Stimulated activated CD4-positive, alpha-beta T cell treated with anti-CD3 and anti-CD28 coated beads, Interleukin-1b, Interleukin-23, amount 100 ng/mL, for 4 hours (primary cell): ENCODE data around the gene EEIG1.
"Not testable (repeated sequence)": the region's sequence is repeated elsewhere in the genome, so short reads cannot be mapped to it uniquely, and the experiment has no call there.

Source experiments
- DNase-seq, 2 donors: peaks; one replicate each; pipeline ENCODE4 v3.0.0-alpha.2; 2020; ENCODE audit warnings: low read depth in 2 of 2

Gene EEIG1

GRCh38 chr9:127980706-127981558, at the start of gene EEIG1:
Gene EEIG1 (minus strand): TSS chr9:127980989. CDS start chr9:127980137, 852 bp downstream.
- peak; percentile 97 to 98 for DNase-seq

- DNase-seq = no peak
Measured at GRCh38 chr9:128027705-128028104, 46.9 kb upstream of the EEIG1 start.

GRCh38 chr9:128026773-128027541, 46.2 kb upstream of the EEIG1 start:
- DNase-seq = no peak

- peak in 1 of 2 donors; percentile 59 for DNase-seq
Measured at GRCh38 chr9:128026255-128026772, 45.5 kb upstream of the EEIG1 start.

GRCh38 chr9:128025736-128026135, 44.9 kb upstream of the EEIG1 start:
- DNase-seq = no peak

GRCh38 chr9:128024761-128025308, 44.0 kb upstream of the EEIG1 start:
- DNase-seq = no peak

- not testable (repeated sequence) for DNase-seq
Measured at GRCh38 chr9:128023671-128024070, 42.9 kb upstream of the EEIG1 start.

GRCh38 chr9:128022886-128023285, 42.1 kb upstream of the EEIG1 start:
- no peak for DNase-seq

- no peak for DNase-seq
Measured at GRCh38 chr9:128021098-128021497, 40.3 kb upstream of the EEIG1 start.

- DNase-seq = no peak
Measured at GRCh38 chr9:128020692-128021091, 39.9 kb upstream of the EEIG1 start.

GRCh38 chr9:128015696-128016095, 34.9 kb upstream of the EEIG1 start:
- DNase-seq = no peak

- DNase-seq = no peak
Measured at GRCh38 chr9:128011071-128011817, 30.5 kb upstream of the EEIG1 start.

GRCh38 chr9:128009639-128010038, 28.9 kb upstream of the EEIG1 start:
- DNase-seq = no peak

GRCh38 chr9:128008171-128008570, 27.4 kb upstream of the EEIG1 start:
- DNase-seq = no peak

- peak; percentile 83 to 84 for DNase-seq
Measured at GRCh38 chr9:128007566-128008138, 26.9 kb upstream of the EEIG1 start.

- no peak for DNase-seq
Measured at GRCh38 chr9:128006332-128006996, 25.7 kb upstream of the EEIG1 start.

- no peak for DNase-seq
Measured at GRCh38 chr9:128005923-128006322, 25.1 kb upstream of the EEIG1 start.

- no peak for DNase-seq
Measured at GRCh38 chr9:128003966-128004604, 23.3 kb upstream of the EEIG1 start.

- no peak for DNase-seq
Measured at GRCh38 chr9:128002959-128003358, 22.2 kb upstream of the EEIG1 start.

GRCh38 chr9:128001779-128002298, 21.1 kb upstream of the EEIG1 start:
- no peak for DNase-seq
